Neural progenitor cell (in vitro differentiated cells): Measurements from ENCODE around the gene CDSN.

Experiments
- CTCF ChIP-seq: fragments of 200-600 bp; sonication (generic); IDR thresholded peaks from 2 replicates; pipeline ENCODE4 v1.5.1; 2017; ENCODE audit warnings: antibody characterized with exemption, mild to moderate bottlenecking
- EZH2 ChIP-seq: fragments of 200-600 bp; sonication (generic); IDR thresholded peaks from 2 replicates; pipeline ENCODE4 v1.6.1; 2017; ENCODE audit warnings: antibody characterized with exemption, mild to moderate bottlenecking, moderate library complexity

DNA sequence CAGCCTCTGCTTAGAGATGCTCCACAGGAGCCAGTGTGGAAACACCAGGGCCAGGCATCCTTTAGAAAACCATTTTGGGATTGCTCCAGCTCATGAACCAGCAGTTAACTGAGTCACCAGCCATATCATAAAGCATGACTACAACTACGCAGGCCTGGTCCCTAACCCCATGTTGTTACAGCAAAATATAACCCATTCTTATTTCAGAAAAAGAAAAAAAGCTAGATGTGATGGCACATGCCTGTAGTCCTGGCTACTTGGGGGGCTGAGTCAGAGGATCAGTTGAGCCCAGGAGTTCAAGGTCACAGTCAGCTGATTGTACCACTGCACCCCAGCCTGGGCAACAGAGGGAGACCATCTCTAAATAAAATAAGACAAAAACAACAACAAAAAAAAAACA, 44.7 kb downstream of the CDSN start:
- TF ChIP-seq CTCF (no peak), EZH2 (no peak)
